ENCODE results near the gene GREB1. TPM values are rescaled to one million over a fixed set of nuclear protein-coding genes. Genes with fewer than 3 reads are reported as not detected.

GREB1 gene
- total RNA-seq, 1 experiment from 2014 or later, result 6.2 TPM

DNA sequence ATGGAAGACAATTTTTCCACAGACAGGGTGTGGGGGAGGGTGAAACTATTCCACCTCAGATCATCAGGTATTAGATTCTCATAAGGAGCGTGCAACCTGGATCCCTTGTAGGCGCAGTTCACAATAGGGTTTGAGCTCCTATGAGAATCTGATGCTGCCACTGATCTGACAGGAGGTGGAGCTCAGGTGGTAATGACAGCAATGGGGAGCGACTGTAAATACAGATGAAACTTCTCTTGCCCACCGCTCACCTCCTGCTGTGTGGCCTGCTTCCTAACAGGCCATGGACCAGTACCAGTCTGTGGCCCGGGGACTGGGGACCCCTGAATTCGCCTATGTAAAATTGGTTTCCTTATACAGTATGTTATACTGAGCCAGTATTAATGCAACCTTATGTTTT lies 40.6 kb upstream of the GREB1 start:
- ATAC-seq (no peak), DNase-seq (ENCODE audit: low read depth, low spot score) (no peak)
- H3K79me2 ChIP-seq (ENCODE audit: insufficient read depth, low read length), result no peaks in the 10 kb centered on the region
- ChIA-PET RAD21 (ENCODE audit: low non-redundant PET in 1 of 2, low total read pairs in 2 of 2, uncharacterized antibody in 2 of 2, unreplicated experiment in 2 of 2) (no interaction called here), POLR2A (interaction anchor here (0.6 kb wide), 1 partner anchor 360 kb away, joined by 5 read pairs; a partner anchor contains a TSS), CTCF (interaction anchor here (1.0 kb wide), 1 partner anchor 14 kb away, joined by 3 read pairs; no protein-coding TSS in a partner anchor)
- TF ChIP-seq, protein P1, sequence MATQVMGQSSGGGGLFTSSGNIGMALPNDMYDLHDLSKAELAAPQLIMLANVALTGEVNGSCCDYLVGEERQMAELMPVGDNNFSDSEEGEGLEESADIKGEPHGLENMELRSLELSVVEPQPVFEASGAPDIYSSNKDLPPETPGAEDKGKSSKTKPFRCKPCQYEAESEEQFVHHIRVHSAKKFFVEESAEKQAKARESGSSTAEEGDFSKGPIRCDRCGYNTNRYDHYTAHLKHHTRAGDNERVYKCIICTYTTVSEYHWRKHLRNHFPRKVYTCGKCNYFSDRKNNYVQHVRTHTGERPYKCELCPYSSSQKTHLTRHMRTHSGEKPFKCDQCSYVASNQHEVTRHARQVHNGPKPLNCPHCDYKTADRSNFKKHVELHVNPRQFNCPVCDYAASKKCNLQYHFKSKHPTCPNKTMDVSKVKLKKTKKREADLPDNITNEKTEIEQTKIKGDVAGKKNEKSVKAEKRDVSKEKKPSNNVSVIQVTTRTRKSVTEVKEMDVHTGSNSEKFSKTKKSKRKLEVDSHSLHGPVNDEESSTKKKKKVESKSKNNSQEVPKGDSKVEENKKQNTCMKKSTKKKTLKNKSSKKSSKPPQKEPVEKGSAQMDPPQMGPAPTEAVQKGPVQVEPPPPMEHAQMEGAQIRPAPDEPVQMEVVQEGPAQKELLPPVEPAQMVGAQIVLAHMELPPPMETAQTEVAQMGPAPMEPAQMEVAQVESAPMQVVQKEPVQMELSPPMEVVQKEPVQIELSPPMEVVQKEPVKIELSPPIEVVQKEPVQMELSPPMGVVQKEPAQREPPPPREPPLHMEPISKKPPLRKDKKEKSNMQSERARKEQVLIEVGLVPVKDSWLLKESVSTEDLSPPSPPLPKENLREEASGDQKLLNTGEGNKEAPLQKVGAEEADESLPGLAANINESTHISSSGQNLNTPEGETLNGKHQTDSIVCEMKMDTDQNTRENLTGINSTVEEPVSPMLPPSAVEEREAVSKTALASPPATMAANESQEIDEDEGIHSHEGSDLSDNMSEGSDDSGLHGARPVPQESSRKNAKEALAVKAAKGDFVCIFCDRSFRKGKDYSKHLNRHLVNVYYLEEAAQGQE (IDR thresholded peaks at IDR 0.05; ENCODE audit: low read depth), result no peak
- no peak for TF ChIP-seq ZNF274 (IDR thresholded peaks at IDR 0.05; ENCODE audit: low read depth, low read length)
- TF ChIP-seq, protein P2, sequence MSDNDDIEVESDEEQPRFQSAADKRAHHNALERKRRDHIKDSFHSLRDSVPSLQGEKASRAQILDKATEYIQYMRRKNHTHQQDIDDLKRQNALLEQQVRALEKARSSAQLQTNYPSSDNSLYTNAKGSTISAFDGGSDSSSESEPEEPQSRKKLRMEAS (IDR thresholded peaks at IDR 0.05), result no peak
- TF ChIP-seq EZH2phosphoT487 (IDR thresholded peaks at IDR 0.05; ENCODE audit: borderline replicate concordance), result no peak
- no peak for TF ChIP-seq ELF1 (IDR thresholded peaks at IDR 0.05; ENCODE audit: borderline replicate concordance, low read depth)
- TF ChIP-seq EZH2 (IDR thresholded peaks at IDR 0.05), result no peak
- no peak for TF ChIP-seq POLR2A (IDR thresholded peaks at IDR 0.05; ENCODE audit: borderline replicate concordance, extremely low read depth, insufficient read depth, insufficient read length)
- TF ChIP-seq, protein P3, sequence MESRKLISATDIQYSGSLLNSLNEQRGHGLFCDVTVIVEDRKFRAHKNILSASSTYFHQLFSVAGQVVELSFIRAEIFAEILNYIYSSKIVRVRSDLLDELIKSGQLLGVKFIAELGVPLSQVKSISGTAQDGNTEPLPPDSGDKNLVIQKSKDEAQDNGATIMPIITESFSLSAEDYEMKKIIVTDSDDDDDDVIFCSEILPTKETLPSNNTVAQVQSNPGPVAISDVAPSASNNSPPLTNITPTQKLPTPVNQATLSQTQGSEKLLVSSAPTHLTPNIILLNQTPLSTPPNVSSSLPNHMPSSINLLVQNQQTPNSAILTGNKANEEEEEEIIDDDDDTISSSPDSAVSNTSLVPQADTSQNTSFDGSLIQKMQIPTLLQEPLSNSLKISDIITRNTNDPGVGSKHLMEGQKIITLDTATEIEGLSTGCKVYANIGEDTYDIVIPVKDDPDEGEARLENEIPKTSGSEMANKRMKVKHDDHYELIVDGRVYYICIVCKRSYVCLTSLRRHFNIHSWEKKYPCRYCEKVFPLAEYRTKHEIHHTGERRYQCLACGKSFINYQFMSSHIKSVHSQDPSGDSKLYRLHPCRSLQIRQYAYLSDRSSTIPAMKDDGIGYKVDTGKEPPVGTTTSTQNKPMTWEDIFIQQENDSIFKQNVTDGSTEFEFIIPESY (IDR thresholded peaks at IDR 0.05; ENCODE audit: extremely low read depth, insufficient replicate concordance, low read length), result no peak
- TF ChIP-seq CEBPB (IDR thresholded peaks at IDR 0.05; ENCODE audit: low read depth), result no peak
- TF ChIP-seq SP1 (IDR thresholded peaks at IDR 0.05; ENCODE audit: low read depth), result no peak
- no peak for TF ChIP-seq YY1 (IDR thresholded peaks at IDR 0.05; ENCODE audit: extremely low read depth, insufficient replicate concordance, low read depth, low read length)
- TF ChIP-seq, protein P4, sequence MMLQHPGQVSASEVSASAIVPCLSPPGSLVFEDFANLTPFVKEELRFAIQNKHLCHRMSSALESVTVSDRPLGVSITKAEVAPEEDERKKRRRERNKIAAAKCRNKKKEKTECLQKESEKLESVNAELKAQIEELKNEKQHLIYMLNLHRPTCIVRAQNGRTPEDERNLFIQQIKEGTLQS (IDR thresholded peaks at IDR 0.05), result no peak
- TF ChIP-seq FOSL1 (IDR thresholded peaks at IDR 0.05; ENCODE audit: low read depth), result no peak
- TF ChIP-seq POLR2AphosphoS5 (IDR thresholded peaks at IDR 0.05; ENCODE audit: low read depth, low read length), result no peak
- no peak for TF ChIP-seq SIN3A (IDR thresholded peaks at IDR 0.05; ENCODE audit: low read depth)
- TF ChIP-seq TCF7L2 (IDR thresholded peaks at IDR 0.05; ENCODE audit: borderline replicate concordance, extremely low read depth, insufficient read depth, insufficient read length), result no peak
- no peak for TF ChIP-seq CBX3 (IDR thresholded peaks at IDR 0.05; ENCODE audit: low read depth)
- no peak for TF ChIP-seq EGR1 (IDR thresholded peaks at IDR 0.05; ENCODE audit: low read depth)
- TF ChIP-seq, protein P5, sequence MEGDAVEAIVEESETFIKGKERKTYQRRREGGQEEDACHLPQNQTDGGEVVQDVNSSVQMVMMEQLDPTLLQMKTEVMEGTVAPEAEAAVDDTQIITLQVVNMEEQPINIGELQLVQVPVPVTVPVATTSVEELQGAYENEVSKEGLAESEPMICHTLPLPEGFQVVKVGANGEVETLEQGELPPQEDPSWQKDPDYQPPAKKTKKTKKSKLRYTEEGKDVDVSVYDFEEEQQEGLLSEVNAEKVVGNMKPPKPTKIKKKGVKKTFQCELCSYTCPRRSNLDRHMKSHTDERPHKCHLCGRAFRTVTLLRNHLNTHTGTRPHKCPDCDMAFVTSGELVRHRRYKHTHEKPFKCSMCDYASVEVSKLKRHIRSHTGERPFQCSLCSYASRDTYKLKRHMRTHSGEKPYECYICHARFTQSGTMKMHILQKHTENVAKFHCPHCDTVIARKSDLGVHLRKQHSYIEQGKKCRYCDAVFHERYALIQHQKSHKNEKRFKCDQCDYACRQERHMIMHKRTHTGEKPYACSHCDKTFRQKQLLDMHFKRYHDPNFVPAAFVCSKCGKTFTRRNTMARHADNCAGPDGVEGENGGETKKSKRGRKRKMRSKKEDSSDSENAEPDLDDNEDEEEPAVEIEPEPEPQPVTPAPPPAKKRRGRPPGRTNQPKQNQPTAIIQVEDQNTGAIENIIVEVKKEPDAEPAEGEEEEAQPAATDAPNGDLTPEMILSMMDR (IDR thresholded peaks at IDR 0.05 in 2 of 3, conservative IDR thresholded peaks at IDR 0.05 in 1 of 3; ENCODE audit: borderline replicate concordance in 1 of 3, insufficient read depth in 1 of 3, low read depth in 2 of 3, low read length in 2 of 3), result no peak
- no peak overlapping the region for H3K9ac ChIP-seq (ENCODE audit: low read length)
- H4K20me1 ChIP-seq (ENCODE audit: insufficient read depth), result no peaks in the 10 kb centered on the region
- no peaks in the 10 kb centered on the region for H3K9me3 ChIP-seq (ENCODE audit: control insufficient read depth in 1 of 2, insufficient read depth in 1 of 2, low read depth in 1 of 2, low read length in 2 of 2)
- H3K36me3 ChIP-seq (ENCODE audit: control insufficient read depth in 1 of 2, insufficient read depth in 2 of 2, low read length in 2 of 2), result no peaks in the 10 kb centered on the region
- no peaks in the 10 kb centered on the region for H3K9me2 ChIP-seq (ENCODE audit: insufficient read depth)
- BruUV-seq (replicated peaks), result no TSS peak
- intact Hi-C loops (cut with micrococcal nuclease), result no loop called here
- no peak overlapping the region for H3K4me3 ChIP-seq (replicated peaks in 1 of 2; ENCODE audit: low read depth in 1 of 2, low read length in 2 of 2)
- H3K4me1 ChIP-seq (ENCODE audit: control insufficient read depth in 1 of 2, insufficient read depth in 2 of 2, low read length in 2 of 2), result peaks cover under 1 to 3% of the 10 kb centered on the region in 2 experiments; a peak in 3 of 4 replicates
- no peak overlapping the region for H2AFZ ChIP-seq (ENCODE audit: low read depth, low read length, poor library complexity, severe bottlenecking)
- H3K4me2 ChIP-seq (ENCODE audit: low read length), result no peak overlapping the region
- no peaks in the 10 kb centered on the region for H3K27me3 ChIP-seq (ENCODE audit: insufficient read depth, low read length)
- no peak overlapping the region for H3K27ac ChIP-seq (ENCODE audit: low read depth, low read length)
